Measurements from ENCODE around the gene OR10H5.

The OR10H5 gene

GRCh38 chr19:15846923-15847322 lies 59.5 kb downstream of the OR10H5 start:
- no peaks in the 10 kb centered on the region for H3K79me2 ChIP-seq
- no peaks in the 10 kb centered on the region for H3K36me3 ChIP-seq (ENCODE audit: control insufficient read depth, insufficient read depth, low read length)
- H3K4me3 ChIP-seq (ENCODE audit: low read depth, low read length): no peak overlapping the region
- H2AFZ ChIP-seq: no peak overlapping the region
- no peaks in the 10 kb centered on the region for H3K9me3 ChIP-seq (ENCODE audit: control insufficient read depth, low read length)
- TF ChIP-seq CTCF (IDR thresholded peaks at IDR 0.05): no peak
- no peak overlapping the region for H3K27ac ChIP-seq
- no peaks in the 10 kb centered on the region for H3K4me1 ChIP-seq
- no peak overlapping the region for H3K4me2 ChIP-seq (ENCODE audit: low read length)
- H3K27me3 ChIP-seq (ENCODE audit: control insufficient read depth, insufficient read depth, low read length): no peaks in the 10 kb centered on the region
- H3K9ac ChIP-seq: no peak overlapping the region

GRCh38 chr19:15850385-15850784 lies 62.9 kb downstream of the OR10H5 start:
- Histone ChIP-seq H3K4me3 (ENCODE audit: low read depth, low read length) (no peak overlapping the region), H3K9ac (no peak overlapping the region), H3K9me3 (ENCODE audit: control insufficient read depth, low read length) (no peaks in the 10 kb centered on the region), H3K4me1 (no peaks in the 10 kb centered on the region), H3K36me3 (ENCODE audit: control insufficient read depth, insufficient read depth, low read length) (no peaks in the 10 kb centered on the region), H2AFZ (no peak overlapping the region), H3K4me2 (ENCODE audit: low read length) (no peak overlapping the region), H3K27me3 (ENCODE audit: control insufficient read depth, insufficient read depth, low read length) (no peaks in the 10 kb centered on the region), H3K27ac (no peak overlapping the region), H3K79me2 (no peaks in the 10 kb centered on the region)
- no peak for TF ChIP-seq CTCF (IDR thresholded peaks at IDR 0.05)
